Fibroblast of lung (primary cell): Measurements from ENCODE around the gene RINL.

ENCODE experiments used
- EZH2 ChIP-seq: IDR thresholded peaks from 2 replicates; pipeline ENCODE4 v1.5.1; 2012; ENCODE audit warnings: low read length, control low read depth, mild to moderate bottlenecking; ENCODE audit errors: missing control alignments
- TF ChIP-seq, protein P1 (sequence below), 2 donors: IDR thresholded peaks in 1 of 2; conservative IDR thresholded peaks in 1 of 2; 1 replicate in 1 of 2; 2 replicates in 1 of 2; pipeline ENCODE4 v1.5.1; 2011 to 2012; ENCODE audit warnings: low read length in 2 of 2, control low read depth in 1 of 2, inconsistent platforms in 1 of 2, low read depth in 1 of 2, mild to moderate bottlenecking in 1 of 2

DNA sequence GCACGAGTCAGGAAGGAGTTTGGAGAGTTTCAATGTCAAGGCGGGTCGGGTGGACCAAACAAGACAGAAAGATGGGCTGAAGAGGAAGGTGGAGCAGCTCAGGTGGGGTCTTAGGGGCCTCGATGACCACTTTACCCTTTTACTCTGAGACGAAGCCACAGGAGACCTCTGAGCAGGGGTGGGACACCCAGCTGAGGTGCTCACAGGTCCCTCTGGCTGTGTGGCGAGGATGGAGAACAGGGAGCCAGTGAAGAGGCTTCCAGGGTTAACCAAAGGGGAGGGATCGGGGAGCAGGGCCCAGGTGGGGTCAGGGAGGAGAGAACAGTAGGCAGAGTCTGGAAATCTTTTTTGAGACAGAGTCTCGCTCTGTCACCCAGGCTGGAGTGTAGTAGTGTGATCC is 35.9 kb upstream of the RINL start:
- TF ChIP-seq, protein P1, sequence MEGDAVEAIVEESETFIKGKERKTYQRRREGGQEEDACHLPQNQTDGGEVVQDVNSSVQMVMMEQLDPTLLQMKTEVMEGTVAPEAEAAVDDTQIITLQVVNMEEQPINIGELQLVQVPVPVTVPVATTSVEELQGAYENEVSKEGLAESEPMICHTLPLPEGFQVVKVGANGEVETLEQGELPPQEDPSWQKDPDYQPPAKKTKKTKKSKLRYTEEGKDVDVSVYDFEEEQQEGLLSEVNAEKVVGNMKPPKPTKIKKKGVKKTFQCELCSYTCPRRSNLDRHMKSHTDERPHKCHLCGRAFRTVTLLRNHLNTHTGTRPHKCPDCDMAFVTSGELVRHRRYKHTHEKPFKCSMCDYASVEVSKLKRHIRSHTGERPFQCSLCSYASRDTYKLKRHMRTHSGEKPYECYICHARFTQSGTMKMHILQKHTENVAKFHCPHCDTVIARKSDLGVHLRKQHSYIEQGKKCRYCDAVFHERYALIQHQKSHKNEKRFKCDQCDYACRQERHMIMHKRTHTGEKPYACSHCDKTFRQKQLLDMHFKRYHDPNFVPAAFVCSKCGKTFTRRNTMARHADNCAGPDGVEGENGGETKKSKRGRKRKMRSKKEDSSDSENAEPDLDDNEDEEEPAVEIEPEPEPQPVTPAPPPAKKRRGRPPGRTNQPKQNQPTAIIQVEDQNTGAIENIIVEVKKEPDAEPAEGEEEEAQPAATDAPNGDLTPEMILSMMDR (conservative IDR thresholded peaks at IDR 0.05 in 1 of 2, IDR thresholded peaks at IDR 0.05 in 1 of 2; ENCODE audit: low read depth in 1 of 2, low read length in 2 of 2): no peak
- TF ChIP-seq EZH2: no peak
